GM10266 (cell line): ENCODE data around the gene FAM171A1.
"Not testable (repeated sequence)": the region's sequence is repeated elsewhere in the genome, so short reads cannot be mapped to it uniquely, and the experiment has no call there.

Experiments
- DNase-seq: peaks from one replicate; pipeline ENCODE4 v3.0.0; 2012; ENCODE audit errors: extremely low spot score
- TF ChIP-seq, protein P1 (sequence below): IDR thresholded peaks from 2 replicates; pipeline ENCODE4 v1.5.1; 2012; ENCODE audit warnings: mild to moderate bottlenecking, low read depth; ENCODE audit not compliant: control insufficient read depth, insufficient read depth; ENCODE audit errors: missing control alignments

FAM171A1 gene

GRCh38 chr10:15310776-15311568 lies 60.1 kb downstream of the FAM171A1 start:
- TF ChIP-seq, protein P1, sequence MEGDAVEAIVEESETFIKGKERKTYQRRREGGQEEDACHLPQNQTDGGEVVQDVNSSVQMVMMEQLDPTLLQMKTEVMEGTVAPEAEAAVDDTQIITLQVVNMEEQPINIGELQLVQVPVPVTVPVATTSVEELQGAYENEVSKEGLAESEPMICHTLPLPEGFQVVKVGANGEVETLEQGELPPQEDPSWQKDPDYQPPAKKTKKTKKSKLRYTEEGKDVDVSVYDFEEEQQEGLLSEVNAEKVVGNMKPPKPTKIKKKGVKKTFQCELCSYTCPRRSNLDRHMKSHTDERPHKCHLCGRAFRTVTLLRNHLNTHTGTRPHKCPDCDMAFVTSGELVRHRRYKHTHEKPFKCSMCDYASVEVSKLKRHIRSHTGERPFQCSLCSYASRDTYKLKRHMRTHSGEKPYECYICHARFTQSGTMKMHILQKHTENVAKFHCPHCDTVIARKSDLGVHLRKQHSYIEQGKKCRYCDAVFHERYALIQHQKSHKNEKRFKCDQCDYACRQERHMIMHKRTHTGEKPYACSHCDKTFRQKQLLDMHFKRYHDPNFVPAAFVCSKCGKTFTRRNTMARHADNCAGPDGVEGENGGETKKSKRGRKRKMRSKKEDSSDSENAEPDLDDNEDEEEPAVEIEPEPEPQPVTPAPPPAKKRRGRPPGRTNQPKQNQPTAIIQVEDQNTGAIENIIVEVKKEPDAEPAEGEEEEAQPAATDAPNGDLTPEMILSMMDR, result no peak
- no peak for DNase-seq

DNA sequence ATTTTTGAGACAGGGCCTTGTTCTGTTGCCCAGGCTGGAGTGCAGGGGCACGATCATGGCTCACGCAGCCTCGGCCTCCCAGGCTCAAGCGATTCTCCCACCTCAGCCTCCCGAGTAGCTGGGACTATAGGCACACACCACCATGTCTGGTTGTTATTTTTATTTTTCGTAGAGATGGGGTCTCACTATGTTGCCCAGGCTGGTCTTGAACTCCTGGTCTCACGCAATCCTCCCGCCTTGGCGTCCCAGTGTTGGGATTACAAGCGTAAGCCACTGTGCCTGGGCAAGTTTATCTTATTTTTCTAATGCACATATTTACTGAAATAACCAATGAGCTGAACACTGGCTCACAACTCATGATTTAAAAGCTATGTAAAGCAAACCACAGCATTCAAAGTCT lies 61.9 kb downstream of the FAM171A1 start:
- DNase-seq, result no peak

DNA sequence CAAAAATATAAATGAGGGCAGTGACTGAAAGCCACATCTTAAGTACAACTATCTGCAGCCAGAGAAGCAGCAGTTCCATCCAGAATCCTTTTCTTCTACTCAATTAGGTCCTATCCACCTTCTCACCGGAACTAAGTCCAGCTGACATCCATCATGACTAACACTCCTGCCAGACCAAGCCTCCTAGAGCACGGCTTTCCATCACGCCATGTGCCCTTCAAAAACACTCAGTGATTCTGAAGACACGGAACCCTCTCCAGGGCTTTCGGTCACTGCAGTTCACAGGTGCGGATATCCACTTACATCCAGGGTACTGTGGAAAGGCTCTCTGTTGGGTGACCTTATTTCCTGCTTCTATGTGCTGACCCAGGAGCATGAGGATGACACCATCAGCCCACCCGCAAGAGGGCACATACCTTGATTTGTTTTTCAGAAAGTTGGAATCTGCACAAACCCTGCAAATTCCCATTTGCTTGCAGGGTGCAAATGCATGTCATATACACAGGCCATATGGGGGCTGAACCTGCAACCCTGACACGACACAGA lies 64.3 kb downstream of the FAM171A1 start:
- no peak for DNase-seq
- TF ChIP-seq, protein P1, result no peak

More for the DNA sequence above, 61.9 kb downstream of the FAM171A1 start:
- TF ChIP-seq, protein P1, result no peak

DNA sequence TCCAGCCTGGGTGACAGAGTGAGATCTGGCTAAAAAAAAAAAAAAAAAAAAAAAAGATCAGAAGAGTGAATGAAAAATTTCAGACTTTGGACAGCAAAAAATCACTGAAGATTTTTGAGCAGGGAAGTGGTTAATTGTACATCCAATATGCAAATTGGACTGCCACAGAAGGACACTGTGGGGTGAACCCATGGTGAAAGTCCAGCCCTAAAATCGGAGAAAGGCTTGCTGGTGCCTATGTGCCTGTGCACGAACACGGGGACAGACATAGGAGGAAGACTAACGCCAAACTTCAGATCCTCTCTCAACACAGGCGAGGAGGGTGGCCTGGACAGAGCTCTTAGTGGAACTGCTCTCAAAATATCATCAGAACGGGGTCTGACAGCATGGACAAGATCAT lies 65.5 kb downstream of the FAM171A1 start:
- no peak for DNase-seq
- TF ChIP-seq, protein P1, result no peak

GRCh38 chr10:15305161-15305560 lies 65.9 kb downstream of the FAM171A1 start:
- TF ChIP-seq, protein P1, result no peak
- DNase-seq, result no peak

- DNase-seq, result not testable (repeated sequence)
Measured at GRCh38 chr10:15302188-15302956, 68.7 kb downstream of the FAM171A1 start.

- DNase-seq, result no peak
- TF ChIP-seq, protein P1, result no peak
Measured at GRCh38 chr10:15300697-15301096, 70.4 kb downstream of the FAM171A1 start.
